MM.1S (cell line): ENCODE data around the gene CCDC196.

Experiments used
- DNase-seq: peaks from one replicate; pipeline ENCODE4 v3.0.0-alpha.2; 2015
- H2AFZ ChIP-seq: fragments of 300-600 bp; sonication (generic); 2 replicates; pipeline ENCODE4 v1.6.0; 2016; ENCODE audit warnings: antibody characterized with exemption, low read length
- H3F3A ChIP-seq: fragments of 300-600 bp; sonication (generic); 2 replicates; pipeline ENCODE4 v1.6.1; 2016; ENCODE audit warnings: mild to moderate bottlenecking, antibody characterized with exemption, low read length, moderate library complexity, mixed read lengths; ENCODE audit not compliant: insufficient read depth
- H3K27ac ChIP-seq: fragments of 300-600 bp; sonication (generic); 2 replicates; pipeline ENCODE4 v1.5.1; 2016; ENCODE audit warnings: mild to moderate bottlenecking, low read length
- H3K27me3 ChIP-seq: fragments of 300-600 bp; sonication (generic); replicated peaks from 2 replicates; pipeline ENCODE4 v1.6.0; 2016; ENCODE audit warnings: low read length; ENCODE audit not compliant: insufficient read depth
- H3K36me3 ChIP-seq: fragments of 300-600 bp; sonication (generic); replicated peaks from 2 replicates; pipeline ENCODE4 v1.6.1; 2016; ENCODE audit warnings: mild to moderate bottlenecking, low read length, mixed read lengths; ENCODE audit not compliant: insufficient read depth
- H3K4me1 ChIP-seq: fragments of 300-600 bp; sonication (generic); 2 replicates; pipeline ENCODE4 v1.6.1; 2016; ENCODE audit warnings: low read length, mixed read lengths
- H3K4me2 ChIP-seq: fragments of 300-600 bp; sonication (generic); 2 replicates; pipeline ENCODE4 v1.6.0; 2016; ENCODE audit warnings: low read depth, low read length
- H3K4me3 ChIP-seq: fragments of 300-600 bp; sonication (generic); 2 replicates; pipeline ENCODE4 v1.5.1; 2016; ENCODE audit warnings: low read length, mixed read lengths
- H3K79me2 ChIP-seq: fragments of 300-600 bp; sonication (generic); 2 replicates; pipeline ENCODE4 v1.6.1; 2016; ENCODE audit warnings: mixed run types, low read length, mixed read lengths
- H3K9ac ChIP-seq: fragments of 300-600 bp; sonication (generic); 2 replicates; pipeline ENCODE4 v1.6.1; 2016; ENCODE audit warnings: low read length, mixed read lengths
- H3K9me2 ChIP-seq: fragments of 300-600 bp; sonication (generic); replicated peaks from 2 replicates; pipeline ENCODE4 v1.6.1; 2016; ENCODE audit warnings: mild to moderate bottlenecking, low read length, mixed read lengths; ENCODE audit not compliant: insufficient read depth
- H3K9me3 ChIP-seq: fragments of 300-600 bp; sonication (generic); replicated peaks from 2 replicates; pipeline ENCODE4 v1.6.1; 2016; ENCODE audit warnings: mild to moderate bottlenecking, low read length, mixed read lengths; ENCODE audit not compliant: insufficient read depth
- H4K20me1 ChIP-seq: fragments of 300-600 bp; sonication (generic); 2 replicates; pipeline ENCODE4 v1.6.1; 2016; ENCODE audit warnings: mild to moderate bottlenecking, low read length, moderate library complexity, mixed read lengths; ENCODE audit not compliant: insufficient read depth
- EZH2 ChIP-seq: fragments of 300-600 bp; sonication (generic); optimal IDR thresholded peaks from 2 replicates; pipeline ENCODE3; 2017; ENCODE audit warnings: low read depth, mild to moderate bottlenecking, antibody characterized with exemption, low read length, mixed read lengths
- EZH2phosphoT487 ChIP-seq: fragments of 300-600 bp; sonication (generic); IDR thresholded peaks from 2 replicates; pipeline ENCODE4 v1.6.1; 2018; ENCODE audit warnings: antibody characterized with exemption, low read length
- TF ChIP-seq, protein P1 (sequence below): fragments of 300-600 bp; sonication (generic); IDR thresholded peaks from 2 replicates; pipeline ENCODE4 v1.5.1; 2016; ENCODE audit warnings: antibody characterized with exemption, low read length, mixed read lengths

The CCDC196 gene

DNA sequence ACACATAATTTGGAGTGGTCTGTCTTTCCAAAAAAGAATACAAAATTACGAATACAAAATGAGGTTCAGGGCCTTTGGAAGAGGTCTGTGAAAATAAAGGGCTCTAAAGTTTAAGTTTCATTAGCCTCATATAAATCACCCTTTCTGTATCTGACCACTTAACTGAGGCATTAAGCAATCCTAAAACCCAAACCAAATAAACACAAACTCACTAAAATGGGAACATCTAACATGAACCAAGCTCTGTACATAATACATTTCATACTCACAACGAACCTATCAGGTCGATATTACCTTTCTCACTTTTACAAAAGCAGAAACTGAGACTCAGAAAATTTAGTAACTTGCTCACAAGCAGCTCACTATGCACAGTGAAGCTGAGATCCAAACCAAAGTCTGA is 1.1 kb upstream of the CCDC196 start:
- H3K36me3 ChIP-seq: no peaks in the 10 kb centered on the region
- H3K4me1 ChIP-seq: peaks cover 7% of the 10 kb centered on the region; the same call in 1 of the 2 replicates
- no peak overlapping the region for H2AFZ ChIP-seq
- H3K9me3 ChIP-seq: no peaks in the 10 kb centered on the region
- no peak overlapping the region for H3K4me2 ChIP-seq
- peaks cover 5% of the 10 kb centered on the region; the same call in 1 of the 2 replicates for H3F3A ChIP-seq
- H3K9ac ChIP-seq: no peak overlapping the region
- no peaks in the 10 kb centered on the region for H3K27me3 ChIP-seq
- no peak overlapping the region for H3K4me3 ChIP-seq
- DNase-seq: no peak
- no peaks in the 10 kb centered on the region for H3K9me2 ChIP-seq
- TF ChIP-seq EZH2: no peak
- no peak for TF ChIP-seq EZH2phosphoT487
- TF ChIP-seq, protein P1, sequence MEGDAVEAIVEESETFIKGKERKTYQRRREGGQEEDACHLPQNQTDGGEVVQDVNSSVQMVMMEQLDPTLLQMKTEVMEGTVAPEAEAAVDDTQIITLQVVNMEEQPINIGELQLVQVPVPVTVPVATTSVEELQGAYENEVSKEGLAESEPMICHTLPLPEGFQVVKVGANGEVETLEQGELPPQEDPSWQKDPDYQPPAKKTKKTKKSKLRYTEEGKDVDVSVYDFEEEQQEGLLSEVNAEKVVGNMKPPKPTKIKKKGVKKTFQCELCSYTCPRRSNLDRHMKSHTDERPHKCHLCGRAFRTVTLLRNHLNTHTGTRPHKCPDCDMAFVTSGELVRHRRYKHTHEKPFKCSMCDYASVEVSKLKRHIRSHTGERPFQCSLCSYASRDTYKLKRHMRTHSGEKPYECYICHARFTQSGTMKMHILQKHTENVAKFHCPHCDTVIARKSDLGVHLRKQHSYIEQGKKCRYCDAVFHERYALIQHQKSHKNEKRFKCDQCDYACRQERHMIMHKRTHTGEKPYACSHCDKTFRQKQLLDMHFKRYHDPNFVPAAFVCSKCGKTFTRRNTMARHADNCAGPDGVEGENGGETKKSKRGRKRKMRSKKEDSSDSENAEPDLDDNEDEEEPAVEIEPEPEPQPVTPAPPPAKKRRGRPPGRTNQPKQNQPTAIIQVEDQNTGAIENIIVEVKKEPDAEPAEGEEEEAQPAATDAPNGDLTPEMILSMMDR: no peak
- H3K27ac ChIP-seq: no peak overlapping the region
- no peaks in the 10 kb centered on the region for H4K20me1 ChIP-seq
- no peaks in the 10 kb centered on the region for H3K79me2 ChIP-seq

DNA sequence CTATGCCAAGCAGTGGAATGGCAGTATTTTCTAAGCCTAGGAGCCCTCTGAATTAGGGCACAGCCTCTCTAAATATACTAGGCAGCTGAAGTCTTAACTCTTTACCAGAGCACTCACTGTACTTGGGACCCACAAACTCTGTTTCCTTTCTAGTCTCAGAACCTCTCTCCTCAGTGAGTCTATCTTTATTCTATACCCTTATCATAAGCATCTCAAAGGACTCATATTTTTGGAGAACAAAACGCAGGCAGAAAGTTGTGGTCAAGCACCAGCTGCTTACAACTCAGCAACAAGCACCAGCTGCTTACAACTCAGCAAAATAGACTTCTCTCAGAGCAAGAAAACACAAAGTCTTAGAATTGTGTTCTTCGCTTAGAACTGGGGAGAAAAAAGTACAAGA is 993 bp downstream of the CCDC196 start:
- Histone ChIP-seq H3K9me2 (no peaks in the 10 kb centered on the region), H3K36me3 (no peaks in the 10 kb centered on the region), H3K4me2 (peak overlapping the region; percentile 37), H3K4me1 (peaks cover 7% of the 10 kb centered on the region; the same call in 1 of the 2 replicates), H4K20me1 (no peaks in the 10 kb centered on the region), H3K9me3 (no peaks in the 10 kb centered on the region), H3K27ac (peak overlapping the region; percentile 58; the same call in 1 of the 2 replicates), H3K9ac (no peak overlapping the region), H3F3A (peaks cover 5% of the 10 kb centered on the region; the same call in 1 of the 2 replicates), H3K4me3 (no peak overlapping the region), H3K27me3 (no peaks in the 10 kb centered on the region), H2AFZ (no peak overlapping the region), H3K79me2 (no peaks in the 10 kb centered on the region)
- DNase-seq: peak; percentile 80
- no peak for TF ChIP-seq EZH2phosphoT487
- TF ChIP-seq EZH2: no peak
- TF ChIP-seq, protein P1: no peak

DNA sequence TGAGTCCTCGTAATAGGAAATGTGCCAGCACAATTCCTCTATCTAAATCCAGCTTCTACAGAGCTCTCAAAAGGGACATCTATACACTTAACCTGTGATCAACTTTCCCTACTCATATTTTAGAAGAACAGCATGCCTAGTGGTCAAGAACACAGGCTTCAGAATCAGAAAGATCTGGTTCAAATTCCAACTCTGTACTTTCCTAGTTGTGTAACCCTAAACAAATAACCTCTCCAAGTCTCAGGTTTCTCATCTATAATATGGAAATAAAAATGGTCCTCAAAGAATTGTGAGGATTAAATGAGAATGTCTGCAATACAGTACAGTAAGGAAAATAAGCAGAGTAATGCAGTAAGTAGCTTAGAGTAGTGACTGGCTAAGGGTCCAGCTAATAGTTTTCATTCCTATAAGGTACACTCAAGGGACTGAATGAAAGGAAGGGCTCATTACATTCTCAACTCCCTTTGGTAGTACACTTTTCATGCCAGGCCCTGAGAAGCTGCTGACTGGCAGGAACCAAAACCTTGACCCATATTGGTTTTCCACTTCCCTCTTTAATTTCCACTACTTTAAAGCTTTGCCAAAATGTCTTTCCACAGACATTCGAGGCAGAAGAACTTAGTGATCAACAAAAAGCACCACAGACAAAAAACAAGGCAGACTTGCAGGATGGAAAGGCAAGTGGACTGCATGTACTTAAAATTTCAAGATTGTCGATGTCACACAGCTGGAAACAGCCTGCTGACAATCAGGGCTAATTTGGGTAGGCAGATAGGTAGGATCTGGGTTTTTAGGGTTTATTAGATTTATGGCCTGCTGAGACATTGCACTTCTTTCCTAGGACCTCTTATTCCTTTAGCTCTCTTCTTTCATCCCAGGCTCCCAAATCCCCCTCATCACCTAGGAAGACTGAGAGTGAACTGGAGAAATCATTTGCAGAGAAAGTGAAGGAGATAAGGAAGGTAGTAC is 4.3 kb downstream of the CCDC196 start:
- peaks cover 7% of the 10 kb centered on the region; the same call in 1 of the 2 replicates for H3K4me1 ChIP-seq
- no peak overlapping the region for H3K4me3 ChIP-seq
- peaks cover 5% of the 10 kb centered on the region; the same call in 1 of the 2 replicates for H3F3A ChIP-seq
- H3K27ac ChIP-seq: no peak overlapping the region
- no peaks in the 10 kb centered on the region for H3K79me2 ChIP-seq
- TF ChIP-seq, protein P1: no peak
- TF ChIP-seq EZH2 (no peak), EZH2phosphoT487 (no peak)
- H3K4me2 ChIP-seq: no peak overlapping the region
- no peak overlapping the region for H2AFZ ChIP-seq
- H3K9me3 ChIP-seq: no peaks in the 10 kb centered on the region
- H3K27me3 ChIP-seq: no peaks in the 10 kb centered on the region
- H3K36me3 ChIP-seq: no peaks in the 10 kb centered on the region
- no peaks in the 10 kb centered on the region for H3K9me2 ChIP-seq
- no peak overlapping the region for H3K9ac ChIP-seq
- H4K20me1 ChIP-seq: no peaks in the 10 kb centered on the region
- no peak for DNase-seq
